ENCODE measurements around the gene BOLL.

BOLL gene

GRCh38 chr2:197777823-197778407 lies 7.2 kb downstream of the BOLL start:
- Histone ChIP-seq H3K79me2 (ENCODE audit: insufficient read depth, low read depth) (no peaks in the 10 kb centered on the region), H3K4me3 (IDR thresholded peaks at IDR 0.05; ENCODE audit: insufficient read depth, low read depth, low read length) (no peak overlapping the region), H4K20me1 (ENCODE audit: insufficient read depth) (no peaks in the 10 kb centered on the region), H3K4me2 (no peak overlapping the region), H3K27me3 (ENCODE audit: insufficient read depth, low read depth) (no peaks in the 10 kb centered on the region), H3K36me3 (ENCODE audit: insufficient read depth) (no peaks in the 10 kb centered on the region), H3K27ac (no peak overlapping the region), H2AFZ (ENCODE audit: low read depth) (no peak overlapping the region), H3K4me1 (ENCODE audit: low read depth, poor library complexity, severe bottlenecking) (no peaks in the 10 kb centered on the region), H3K9ac (no peak overlapping the region)
- TF ChIP-seq CTCF (conservative IDR thresholded peaks at IDR 0.05; ENCODE audit: low read depth, low read length), result peak; percentile 94

- TF ChIP-seq CTCF (conservative IDR thresholded peaks at IDR 0.05; ENCODE audit: low read depth, low read length), result no peak
- no peaks in the 10 kb centered on the region for H3K79me2 ChIP-seq (ENCODE audit: insufficient read depth, low read depth)
- H3K4me2 ChIP-seq, result no peak overlapping the region
- no peaks in the 10 kb centered on the region for H3K4me1 ChIP-seq (ENCODE audit: low read depth, poor library complexity, severe bottlenecking)
- H3K36me3 ChIP-seq (ENCODE audit: insufficient read depth), result no peaks in the 10 kb centered on the region
- H3K9ac ChIP-seq, result no peak overlapping the region
- no peak overlapping the region for H3K27ac ChIP-seq
- H2AFZ ChIP-seq (ENCODE audit: low read depth), result no peak overlapping the region
- H3K27me3 ChIP-seq (ENCODE audit: insufficient read depth, low read depth), result no peaks in the 10 kb centered on the region
- no peaks in the 10 kb centered on the region for H4K20me1 ChIP-seq (ENCODE audit: insufficient read depth)
- no peak overlapping the region for H3K4me3 ChIP-seq (IDR thresholded peaks at IDR 0.05; ENCODE audit: insufficient read depth, low read depth, low read length)
These were observed 24.8 kb downstream of the BOLL start for GRCh38 chr2:197760293-197760657.

DNA sequence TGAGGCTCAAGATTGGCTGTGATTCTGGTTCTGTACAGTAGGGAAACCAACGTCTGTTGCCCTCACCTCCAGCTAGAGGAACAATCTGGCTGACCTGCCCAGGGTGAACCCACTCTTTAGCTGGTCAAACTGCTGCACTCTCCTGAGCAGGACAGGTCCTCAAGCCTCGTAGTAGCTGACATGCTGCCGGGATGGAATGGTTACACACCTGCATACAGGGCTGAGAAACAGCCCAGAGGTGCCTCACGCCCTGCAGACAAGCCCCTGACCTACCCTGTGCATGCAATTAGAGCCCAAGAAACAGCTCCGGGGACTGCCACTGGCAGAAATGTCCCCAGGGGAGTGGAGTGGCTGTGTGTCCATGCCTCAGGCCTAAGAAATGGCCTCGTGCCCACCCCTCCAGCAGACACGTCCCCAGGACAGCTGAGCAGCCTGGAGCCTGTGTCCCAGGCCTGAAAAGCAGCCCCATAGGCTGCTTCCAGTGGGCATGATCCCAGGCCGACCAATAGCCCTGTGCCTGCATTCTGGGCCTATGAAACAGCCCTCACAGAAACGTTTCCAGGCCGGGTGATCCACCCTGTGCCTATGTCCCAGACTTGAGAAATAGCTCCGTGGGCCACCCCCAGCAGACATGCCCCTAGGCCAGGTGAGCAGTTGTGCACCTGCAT lies 25.4 kb downstream of the BOLL start:
- Histone ChIP-seq H4K20me1 (ENCODE audit: insufficient read depth) (no peaks in the 10 kb centered on the region), H3K4me1 (ENCODE audit: low read depth, poor library complexity, severe bottlenecking) (no peaks in the 10 kb centered on the region), H3K9ac (no peak overlapping the region), H3K27ac (no peak overlapping the region), H2AFZ (ENCODE audit: low read depth) (no peak overlapping the region), H3K4me2 (no peak overlapping the region), H3K36me3 (ENCODE audit: insufficient read depth) (no peaks in the 10 kb centered on the region), H3K79me2 (ENCODE audit: insufficient read depth, low read depth) (no peaks in the 10 kb centered on the region), H3K27me3 (ENCODE audit: insufficient read depth, low read depth) (no peaks in the 10 kb centered on the region), H3K4me3 (IDR thresholded peaks at IDR 0.05; ENCODE audit: insufficient read depth, low read depth, low read length) (no peak overlapping the region)
- no peak for TF ChIP-seq CTCF (conservative IDR thresholded peaks at IDR 0.05; ENCODE audit: low read depth, low read length)

DNA sequence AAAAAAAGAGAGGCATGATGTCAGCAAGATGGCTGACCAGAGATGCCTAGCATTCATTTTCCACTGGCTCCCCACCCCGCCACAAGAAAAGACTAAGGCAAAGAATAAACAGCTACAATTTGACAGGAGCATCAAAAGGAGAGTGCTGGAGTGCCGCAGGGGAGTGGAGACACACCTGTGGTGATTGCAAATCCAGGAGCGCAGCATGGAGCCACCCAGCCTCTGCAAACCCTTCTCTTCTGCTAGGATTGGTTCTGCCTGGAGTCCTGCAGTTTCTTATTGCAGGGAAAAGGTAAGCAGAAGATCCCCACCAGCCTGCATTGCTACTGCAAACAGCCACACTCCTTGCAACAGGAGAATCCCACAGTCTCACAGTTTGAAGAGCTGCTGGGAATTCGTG lies 26.1 kb downstream of the BOLL start:
- no peaks in the 10 kb centered on the region for H3K4me1 ChIP-seq (ENCODE audit: low read depth, poor library complexity, severe bottlenecking)
- no peaks in the 10 kb centered on the region for H3K79me2 ChIP-seq (ENCODE audit: insufficient read depth, low read depth)
- no peaks in the 10 kb centered on the region for H3K36me3 ChIP-seq (ENCODE audit: insufficient read depth)
- H3K27ac ChIP-seq, result no peak overlapping the region
- no peak overlapping the region for H2AFZ ChIP-seq (ENCODE audit: low read depth)
- no peak overlapping the region for H3K4me3 ChIP-seq (IDR thresholded peaks at IDR 0.05; ENCODE audit: insufficient read depth, low read depth, low read length)
- no peaks in the 10 kb centered on the region for H4K20me1 ChIP-seq (ENCODE audit: insufficient read depth)
- TF ChIP-seq CTCF (conservative IDR thresholded peaks at IDR 0.05; ENCODE audit: low read depth, low read length), result no peak
- no peak overlapping the region for H3K9ac ChIP-seq
- H3K27me3 ChIP-seq (ENCODE audit: insufficient read depth, low read depth), result no peaks in the 10 kb centered on the region
- H3K4me2 ChIP-seq, result no peak overlapping the region

Measured in KMS-11 (cell line).